HUES64 (cell line): ENCODE data around the gene SRRD. TPM values are rescaled to one million over a fixed set of nuclear protein-coding genes. Genes with fewer than 3 reads are reported as not detected.
"Not testable (repeated sequence)": the region's sequence is repeated elsewhere in the genome, so short reads cannot be mapped to it uniquely, and the experiment has no call there.

Source experiments
- H3K27ac ChIP-seq: 2 replicates; pipeline ENCODE4 v1.7.0; 2013; ENCODE audit warnings: low read depth, low read length, inconsistent platforms
- H3K27me3 ChIP-seq: 2 replicates; pipeline ENCODE4 v1.6.1; 2013; ENCODE audit warnings: mild to moderate bottlenecking, low read length; ENCODE audit not compliant: insufficient read depth
- H3K36me3 ChIP-seq: 2 replicates; pipeline ENCODE4 v1.6.1; 2013; ENCODE audit warnings: mild to moderate bottlenecking, low read length; ENCODE audit not compliant: insufficient read depth
- H3K4me1 ChIP-seq: 2 replicates; pipeline ENCODE4 v1.6.1; 2013; ENCODE audit warnings: mild to moderate bottlenecking, low read length, moderate library complexity; ENCODE audit not compliant: insufficient read depth
- H3K4me3 ChIP-seq: 2 replicates; pipeline ENCODE4 v1.5.1; 2013; ENCODE audit warnings: mild to moderate bottlenecking, low read length, moderate library complexity
- H3K9ac ChIP-seq: 2 replicates; pipeline ENCODE4 v1.6.1; 2013; ENCODE audit warnings: mild to moderate bottlenecking, low read depth, low read length
- H3K9me3 ChIP-seq: 2 replicates; pipeline ENCODE4 v1.6.1; 2013; ENCODE audit warnings: low read depth, low read length; ENCODE audit not compliant: insufficient read depth
- WGBS: fragments of 150-250, 120-280 bp; methylation state at CpG from one replicate; pipeline ENCODE4 v1.1.7; 2013; ENCODE audit warnings: missing lambda C conversion rate; 5-methylcytosine and 5-hydroxymethylcytosine counted together
- polyA plus RNA-seq, 2 experiments: library from polyadenylated mRNA; stranded (reverse); fragments of 50-300 nt; gene quantifications; one replicate each; pipeline ENCODE4 v1.2.3, GENCODE V29; 2013

SRRD gene
- 26.1 TPM for polyA plus RNA-seq (2013, experiment 1 of 2)
- polyA plus RNA-seq (2013, experiment 2 of 2) = 19.8 TPM

- Histone ChIP-seq H3K9me3 (no peaks in the 10 kb centered on the region), H3K4me3 (peak within 1 kb of the TSS; percentile 87), H3K27ac (peak within 1 kb of the TSS; percentile 94), H3K27me3 (no peaks in the 10 kb centered on the region), H3K4me1 (peaks cover 25% of the 10 kb centered on the region), H3K9ac (peak within 1 kb of the TSS; percentile 92), H3K36me3 (peaks cover 44% of the 10 kb centered on the region)
- 1% methylated on average over 85 of the region's 85 CpGs for WGBS
These were observed at the start of gene SRRD, which contains the start of gene HPS4 for GRCh38 chr22:26483439-26484359. TSS of gene SRRD (plus strand) at chr22:26483877. CDS start at chr22:26483891, 14 bp downstream. TSS of gene HPS4 (minus strand) at chr22:26483783. CDS start at chr22:26481762, 2,021 bp downstream.

DNA sequence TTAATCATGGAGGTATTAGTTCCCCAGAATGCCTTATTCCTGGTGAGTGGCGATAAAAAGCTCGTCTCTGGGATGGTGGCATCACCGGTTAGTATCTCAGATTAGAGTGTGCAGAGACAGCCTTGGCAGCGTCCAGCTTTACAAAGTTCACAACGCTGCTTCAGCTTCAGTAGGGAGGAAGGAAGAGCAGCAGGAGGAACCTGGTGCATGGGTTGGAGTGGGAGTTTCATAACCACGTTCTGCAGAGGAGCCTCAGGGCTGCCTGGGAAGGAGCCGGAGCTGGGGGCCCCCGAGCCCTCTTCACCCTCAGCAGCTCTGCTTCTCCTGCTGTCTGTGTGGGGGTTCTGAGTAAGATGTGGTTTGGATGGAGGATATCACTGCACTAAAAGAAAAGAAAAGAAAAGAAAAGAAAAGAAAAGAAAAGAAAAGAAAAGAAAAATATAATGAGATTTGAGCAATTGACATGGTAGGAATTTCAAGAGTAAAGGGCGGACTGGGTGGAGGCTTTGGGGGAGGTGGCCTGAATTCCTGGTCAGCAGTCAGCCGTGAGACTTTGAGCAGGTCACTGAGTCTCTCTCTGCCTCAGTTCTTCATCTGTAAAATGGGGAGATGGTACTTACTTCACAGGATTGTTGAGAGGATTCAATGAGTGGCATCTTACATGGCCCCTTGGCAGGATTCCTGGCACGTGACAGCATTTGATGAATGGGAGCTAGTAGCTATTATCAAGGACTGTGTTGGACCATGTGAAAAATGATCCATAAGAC, 48.2 kb upstream of the SRRD start:
- peaks cover 22% of the 10 kb centered on the region for H3K36me3 ChIP-seq
- no peak overlapping the region for H3K4me3 ChIP-seq
- peaks cover 5% of the 10 kb centered on the region; the same call in 1 of the 2 replicates for H3K4me1 ChIP-seq
- H3K9me3 ChIP-seq = no peaks in the 10 kb centered on the region
- no peak overlapping the region for H3K9ac ChIP-seq
- no peak overlapping the region for H3K27ac ChIP-seq
- peaks cover under 1% of the 10 kb centered on the region; the same call in 1 of the 2 replicates for H3K27me3 ChIP-seq
- WGBS = 90% methylated on average over 11 of the region's 11 CpGs

GRCh38 chr22:26436903-26437515, 46.7 kb upstream of the SRRD start:
- H3K36me3 ChIP-seq = peaks cover 22% of the 10 kb centered on the region
- no peaks in the 10 kb centered on the region for H3K27me3 ChIP-seq
- no peak overlapping the region for H3K4me3 ChIP-seq
- H3K9ac ChIP-seq = no peak overlapping the region
- H3K4me1 ChIP-seq = no peaks in the 10 kb centered on the region
- no peaks in the 10 kb centered on the region for H3K9me3 ChIP-seq
- H3K27ac ChIP-seq = no peak overlapping the region
- 88% methylated on average over 11 of the region's 11 CpGs for WGBS

GRCh38 chr22:26437694-26438392, 45.8 kb upstream of the SRRD start:
- H3K36me3 ChIP-seq = peaks cover 22% of the 10 kb centered on the region
- H3K9ac ChIP-seq = no peak overlapping the region
- no peaks in the 10 kb centered on the region for H3K27me3 ChIP-seq
- no peak overlapping the region for H3K27ac ChIP-seq
- WGBS = 90% methylated on average over 14 of the region's 14 CpGs
- no peaks in the 10 kb centered on the region for H3K4me1 ChIP-seq
- no peaks in the 10 kb centered on the region for H3K9me3 ChIP-seq
- H3K4me3 ChIP-seq = no peak overlapping the region

GRCh38 chr22:26438776-26439175, 44.9 kb upstream of the SRRD start:
- H3K27ac ChIP-seq, H3K27me3 ChIP-seq: not testable (repeated sequence)
- WGBS = 90% methylated on average over 3 of the region's 3 CpGs

DNA sequence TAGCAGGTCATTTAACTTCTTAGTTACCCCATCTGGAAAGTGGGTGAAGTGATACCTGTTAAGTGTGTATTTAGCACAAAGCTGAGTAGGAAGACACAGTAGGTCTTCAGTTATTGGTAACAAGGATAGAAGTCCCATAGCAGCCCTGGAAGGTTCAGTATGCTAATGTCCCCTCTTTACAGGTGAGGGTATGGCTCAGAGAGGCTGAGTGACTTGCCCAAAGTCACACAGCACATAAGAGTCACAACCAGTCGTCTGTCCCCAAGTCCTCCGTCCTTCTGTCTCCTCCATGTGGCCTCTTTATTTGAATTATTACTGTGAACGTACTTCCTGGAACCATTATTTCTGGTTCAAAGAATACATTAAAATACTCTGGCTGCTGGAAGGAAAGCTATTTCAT, 44.1 kb upstream of the SRRD start:
- Histone ChIP-seq H3K9ac (no peak overlapping the region), H3K4me1 (no peaks in the 10 kb centered on the region), H3K4me3 (no peak overlapping the region), H3K36me3 (peaks cover 17% of the 10 kb centered on the region), H3K27me3 (no peaks in the 10 kb centered on the region), H3K27ac (no peak overlapping the region), H3K9me3 (no peaks in the 10 kb centered on the region)
- 96% methylated on average over 3 of the region's 3 CpGs for WGBS

More at GRCh38 chr22:26438776-26439175, 44.9 kb upstream of the SRRD start:
- not testable (repeated sequence) for H3K4me3 ChIP-seq, H3K4me1 ChIP-seq, H3K9ac ChIP-seq, H3K9me3 ChIP-seq
- peaks cover 20% of the 10 kb centered on the region for H3K36me3 ChIP-seq

DNA sequence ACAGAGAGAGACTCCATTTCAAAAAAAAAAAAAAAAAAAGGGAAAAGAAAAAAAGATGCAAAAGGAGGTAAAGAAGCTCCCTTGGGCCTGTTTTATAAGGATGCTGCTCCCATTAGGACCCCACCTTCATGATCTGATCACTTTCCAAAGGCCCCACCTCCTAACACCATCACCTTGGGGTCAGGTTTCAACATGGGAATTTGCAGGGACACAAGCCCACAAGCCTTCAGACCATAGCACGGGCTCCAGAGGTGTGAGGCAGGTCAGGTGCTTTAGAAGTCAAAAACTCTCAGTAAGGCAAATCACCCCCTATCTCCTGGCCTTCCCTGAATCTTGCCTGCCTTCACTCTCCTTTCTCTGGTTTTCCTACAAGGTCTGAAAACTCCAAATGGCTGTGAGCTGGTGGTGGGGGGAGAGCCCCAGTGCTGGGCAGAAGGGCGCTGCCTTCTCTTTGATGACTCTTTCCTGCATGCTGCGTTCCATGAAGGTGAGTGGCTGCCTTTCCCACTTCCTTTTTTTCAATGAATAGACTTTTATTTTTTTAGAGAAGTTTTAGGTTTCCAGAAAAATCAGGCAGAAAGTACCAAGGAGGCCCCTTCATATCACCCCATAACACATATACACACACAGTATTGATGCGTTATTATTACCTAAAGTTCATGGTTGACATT, 41.5 kb upstream of the SRRD start:
- Histone ChIP-seq H3K27me3 (no peaks in the 10 kb centered on the region), H3K27ac (no peak overlapping the region), H3K4me1 (no peaks in the 10 kb centered on the region), H3K36me3 (peaks cover 4% of the 10 kb centered on the region; the same call in 1 of the 2 replicates), H3K9ac (no peak overlapping the region), H3K4me3 (no peak overlapping the region), H3K9me3 (no peaks in the 10 kb centered on the region)
- WGBS = 90% methylated on average over 4 of the region's 4 CpGs

DNA sequence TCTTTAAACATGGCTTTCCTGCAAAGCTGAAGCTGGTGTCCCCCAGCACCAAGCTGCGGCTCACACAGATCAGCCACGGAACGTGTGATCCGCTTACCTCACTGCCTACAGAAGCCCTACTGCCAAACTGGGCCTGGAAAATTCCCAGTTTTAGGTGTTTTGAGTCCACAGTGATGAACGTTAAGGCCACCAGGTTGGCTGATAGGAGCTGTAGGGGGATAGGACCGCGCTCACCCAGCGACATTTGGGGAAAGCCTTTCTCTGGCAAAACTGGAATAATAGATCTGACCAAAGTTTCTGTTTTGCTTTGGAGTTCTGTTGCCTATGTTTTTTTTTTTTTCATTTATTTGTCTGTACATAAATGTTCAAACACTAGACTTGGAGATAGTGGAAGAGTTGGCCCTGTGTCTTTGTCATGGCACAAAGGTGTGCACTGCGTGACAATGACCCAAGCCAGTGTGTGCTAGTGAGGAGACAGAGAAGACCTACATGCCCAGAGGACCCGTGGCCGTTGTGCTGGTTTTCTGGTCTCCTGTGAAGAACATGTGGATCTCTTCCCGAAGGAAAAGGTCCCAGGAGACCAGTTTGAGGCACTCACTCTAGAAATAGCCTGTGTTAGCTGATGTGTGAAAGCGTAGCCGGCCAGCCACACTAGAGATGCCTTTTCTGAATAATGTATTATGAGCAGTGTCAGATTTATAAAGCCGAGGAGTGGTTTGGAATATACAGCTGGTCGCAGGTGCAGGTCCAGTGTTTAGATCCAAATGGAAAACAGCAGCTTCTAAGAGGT, 39.6 kb upstream of the SRRD start:
- Histone ChIP-seq H3K9me3 (no peaks in the 10 kb centered on the region), H3K27me3 (no peaks in the 10 kb centered on the region), H3K36me3 (peaks cover 4% of the 10 kb centered on the region; the same call in 1 of the 2 replicates), H3K9ac (no peak overlapping the region), H3K4me3 (no peak overlapping the region), H3K27ac (no peak overlapping the region), H3K4me1 (no peaks in the 10 kb centered on the region)
- WGBS = 94% methylated on average over 16 of the region's 16 CpGs

DNA sequence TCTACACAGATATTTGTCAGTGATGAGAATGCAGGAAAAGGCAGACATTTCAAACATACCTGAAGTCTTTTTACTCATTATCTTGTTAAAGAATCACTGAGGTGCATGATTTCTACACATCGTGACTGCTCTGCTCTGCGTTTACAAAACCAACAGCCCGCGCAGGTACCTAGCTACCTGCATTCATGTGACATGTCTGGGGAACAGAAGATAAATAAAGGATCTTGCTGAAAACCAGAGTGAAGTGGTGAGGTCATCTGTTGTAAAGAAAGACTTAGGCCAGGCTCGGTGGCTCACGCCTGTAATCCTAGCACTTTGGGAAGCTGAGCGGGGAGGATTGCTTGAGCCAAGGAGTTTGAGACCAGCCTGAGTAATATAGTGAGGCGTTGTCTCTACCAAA, 38.9 kb upstream of the SRRD start:
- Histone ChIP-seq H3K4me3 (no peak overlapping the region), H3K9ac (no peak overlapping the region), H3K4me1 (no peaks in the 10 kb centered on the region), H3K27me3 (no peaks in the 10 kb centered on the region), H3K9me3 (no peaks in the 10 kb centered on the region), H3K36me3 (peaks cover 4% of the 10 kb centered on the region; the same call in 1 of the 2 replicates), H3K27ac (no peak overlapping the region)
- WGBS = 94% methylated on average over 8 of the region's 8 CpGs
